Fibroblast of peridontal ligament (primary cell): ENCODE data around the gene PCGF3.
"Not testable (repeated sequence)": the region's sequence is repeated elsewhere in the genome, so short reads cannot be mapped to it uniquely, and the experiment has no call there.

Experiments
- DNase-seq: peaks from one replicate; pipeline ENCODE4 v3.0.0-alpha.2; 2010; ENCODE audit errors: extremely low read depth

PCGF3 gene

GRCh38 chr4:667545-667925, 38.1 kb upstream of the PCGF3 start:
- no peak for DNase-seq

- DNase-seq: not testable (repeated sequence)
These were observed 37.4 kb upstream of the PCGF3 start for GRCh38 chr4:668219-668618.

GRCh38 chr4:669806-670559, 35.6 kb upstream of the PCGF3 start:
- DNase-seq: not testable (repeated sequence)

DNA sequence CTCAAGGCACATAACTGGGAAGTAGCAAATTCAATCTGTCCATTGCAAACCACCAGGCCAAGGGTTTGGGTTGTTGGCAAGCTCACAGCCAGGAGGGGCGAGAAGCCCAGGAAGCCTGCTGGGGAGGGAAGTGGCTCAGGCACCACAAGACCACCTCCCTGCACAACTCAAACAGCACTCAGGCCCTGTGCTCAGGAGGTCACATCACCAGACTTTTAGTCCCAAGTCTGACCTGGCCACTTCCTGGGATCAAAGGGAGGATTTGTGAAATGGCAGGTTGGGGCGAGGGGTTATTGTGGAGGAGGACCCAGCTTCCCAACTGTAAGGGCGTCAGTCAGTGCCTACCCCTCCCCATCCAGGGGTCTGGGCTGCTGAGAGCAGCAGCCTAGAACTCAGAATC, 33.9 kb upstream of the PCGF3 start:
- DNase-seq: no peak

GRCh38 chr4:673349-674091, 32.1 kb upstream of the PCGF3 start:
- no peak for DNase-seq

- peak; percentile 94 for DNase-seq
These were observed 31.2 kb upstream of the PCGF3 start, which contains the start of the genes ATP5ME and MYL5 for GRCh38 chr4:674172-675035. ATP5ME (minus strand) TSS chr4:674276; CDS start chr4:674247, 29 bp downstream. MYL5 (plus strand) TSS chr4:674542; CDS start chr4:678027, 3,485 bp downstream.

DNA sequence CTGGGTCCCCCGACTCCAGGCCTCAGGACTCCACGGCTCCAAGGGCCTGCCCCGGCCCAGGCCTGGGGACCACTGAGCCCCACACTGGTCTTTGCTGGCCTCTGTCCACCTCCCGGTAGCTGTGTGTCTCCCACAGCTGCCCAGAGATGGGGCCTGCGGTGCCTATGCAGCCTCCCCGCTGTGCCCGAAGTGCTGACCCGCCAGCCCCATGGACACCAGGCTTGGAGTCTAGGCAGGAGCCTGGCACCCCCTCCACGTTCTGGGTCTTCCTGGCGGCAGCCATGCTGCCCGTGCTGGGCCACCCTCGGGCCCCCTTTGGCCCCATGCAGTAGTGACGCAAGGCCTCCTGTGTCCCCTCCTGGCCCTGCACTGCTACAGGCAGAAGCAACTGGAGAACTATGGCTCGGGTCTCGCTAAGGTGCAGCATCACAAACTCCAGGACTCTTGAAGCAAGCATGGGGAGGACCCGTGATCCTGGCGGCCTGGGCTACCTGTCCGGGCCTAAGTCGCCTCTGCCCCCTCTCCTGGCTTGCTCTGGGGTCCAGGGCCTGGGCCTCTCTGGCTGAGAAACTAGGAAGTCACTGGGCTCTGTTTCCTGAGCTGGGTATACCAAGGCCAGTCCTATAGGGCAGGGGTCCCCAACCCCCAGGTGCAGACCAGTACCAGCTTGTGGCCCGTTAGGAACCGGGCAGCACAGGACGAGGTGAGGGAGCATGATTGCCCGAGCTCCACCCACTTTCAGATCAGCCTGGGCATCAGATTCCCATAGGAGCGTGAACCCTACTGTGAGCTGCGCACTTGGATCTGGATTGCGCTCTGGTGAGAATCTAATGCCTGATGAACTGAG, 30.4 kb upstream of the PCGF3 start:
- no peak for DNase-seq

- DNase-seq: no peak
These were observed 29.4 kb upstream of the PCGF3 start for GRCh38 chr4:675980-676870.

GRCh38 chr4:676871-677235, 28.8 kb upstream of the PCGF3 start:
- no peak for DNase-seq

- DNase-seq: no peak
These were observed 28.0 kb upstream of the PCGF3 start for GRCh38 chr4:677431-678293.

DNA sequence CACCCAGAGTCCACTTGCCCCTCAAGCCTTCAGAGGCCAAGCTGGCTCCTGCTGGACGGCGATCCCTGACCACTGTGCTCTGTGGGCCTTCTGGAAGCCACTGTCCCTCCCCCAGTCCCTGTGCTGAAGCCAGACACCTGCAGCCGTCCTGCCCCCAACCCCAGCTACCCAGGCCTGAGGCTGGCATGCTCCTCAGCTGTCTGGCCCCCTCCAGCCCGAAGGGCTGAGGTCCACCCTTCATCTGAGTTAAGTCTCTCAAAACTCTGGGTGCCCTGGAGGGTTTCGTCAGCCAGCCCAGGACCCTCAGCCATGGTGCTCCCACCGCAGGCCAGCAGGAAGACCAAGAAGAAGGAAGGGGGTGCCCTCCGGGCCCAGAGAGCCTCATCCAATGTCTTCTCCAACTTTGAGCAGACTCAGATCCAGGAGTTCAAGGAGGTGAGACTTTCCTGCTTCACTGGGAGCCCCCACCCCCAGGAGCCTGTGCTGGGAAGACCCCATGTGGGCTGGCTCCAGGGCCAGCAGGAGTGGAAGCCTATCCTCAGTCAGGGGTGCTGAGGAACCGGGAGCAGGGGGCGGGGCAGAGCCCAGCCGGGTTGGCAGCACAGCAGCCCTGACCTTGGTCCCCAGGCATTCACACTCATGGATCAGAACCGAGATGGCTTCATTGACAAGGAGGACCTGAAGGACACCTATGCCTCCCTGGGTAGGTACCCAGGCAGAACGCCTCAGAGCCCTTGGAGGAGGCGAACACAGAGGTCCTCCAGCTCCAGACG, 27.1 kb upstream of the PCGF3 start:
- DNase-seq: no peak

- DNase-seq: no peak
These were observed 26.5 kb upstream of the PCGF3 start for GRCh38 chr4:679104-679481.

DNA sequence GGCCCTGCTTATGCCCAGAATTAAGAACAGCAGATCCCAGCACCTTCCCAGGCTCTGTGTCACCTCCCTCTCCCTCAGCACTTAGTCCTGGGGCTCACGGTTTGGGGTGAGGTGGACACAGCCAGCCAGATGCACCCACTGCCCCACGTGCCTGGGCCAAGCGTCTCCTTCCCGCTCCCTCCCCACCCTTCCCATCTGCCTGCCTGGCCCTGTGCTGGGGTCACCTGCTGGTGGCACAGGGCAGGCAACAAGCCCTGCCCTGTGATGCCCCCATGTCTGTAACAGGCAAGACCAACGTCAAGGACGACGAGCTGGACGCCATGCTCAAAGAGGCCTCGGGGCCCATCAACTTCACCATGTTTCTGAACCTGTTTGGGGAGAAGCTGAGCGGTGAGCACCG, 26.0 kb upstream of the PCGF3 start:
- no peak for DNase-seq

- no peak for DNase-seq
These were observed 25.5 kb upstream of the PCGF3 start for GRCh38 chr4:680091-680490.

GRCh38 chr4:680551-680927, 25.1 kb upstream of the PCGF3 start:
- no peak for DNase-seq

DNA sequence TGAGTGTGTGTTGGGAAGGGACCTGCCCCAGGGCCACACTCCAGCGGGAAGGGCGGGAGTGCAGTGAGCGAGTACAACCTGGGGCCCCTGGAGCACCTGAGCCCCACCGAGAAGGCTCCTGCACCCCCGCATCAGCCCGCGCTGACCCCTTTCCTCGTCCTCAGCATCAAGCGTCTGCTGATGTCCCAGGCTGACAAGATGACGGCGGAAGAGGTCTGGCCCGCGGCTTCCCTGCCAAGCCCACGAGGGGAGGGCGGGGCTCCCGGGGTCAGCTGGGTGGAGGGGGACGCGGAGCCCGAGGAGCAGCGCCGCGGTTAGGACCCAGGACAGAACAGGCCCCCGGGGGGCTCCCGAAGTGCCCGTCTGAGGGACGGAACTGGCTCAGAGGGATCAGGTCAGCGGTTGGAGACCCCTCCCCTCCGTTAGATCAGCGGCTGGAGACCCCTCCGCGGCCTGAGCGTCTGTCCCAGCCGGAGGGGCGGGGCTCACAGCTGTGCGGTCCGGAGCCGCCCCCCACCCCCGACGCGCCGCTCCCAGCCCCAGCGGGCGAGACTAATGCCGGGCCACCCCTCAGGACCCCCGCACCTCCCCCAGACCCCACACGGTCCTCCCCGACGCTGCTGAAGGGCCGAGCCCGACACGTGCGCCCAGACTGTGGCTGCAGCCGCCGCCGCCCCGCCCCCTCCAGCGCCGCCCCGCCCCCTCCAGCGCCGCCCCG, 24.5 kb upstream of the PCGF3 start:
- peak; percentile 23 for DNase-seq

GRCh38 chr4:681736-682451, 23.7 kb upstream of the PCGF3 start:
- DNase-seq: no peak
